HEK293 (cell line): Measurements from ENCODE around the gene HDAC1.
A peak's percentile ranks its signal among the peaks of the same experiment; 100 is the strongest.

Source experiments
- ATF2 ChIP-seq: fragments of 450-650 bp; formaldehyde crosslinking; IDR thresholded peaks from 2 replicates; pipeline ENCODE4 v1.5.1; 2016; ENCODE audit warnings: missing biosample characterization, missing genetic modification characterization, low read depth
- CTCF ChIP-seq: fragments of 450-650 bp; formaldehyde crosslinking; IDR thresholded peaks from 2 replicates; pipeline ENCODE4 v1.5.1; 2016; ENCODE audit warnings: missing biosample characterization, missing genetic modification characterization
- HOXA7 ChIP-seq: sonication (generic); formaldehyde crosslinking; IDR thresholded peaks from 2 replicates; pipeline ENCODE4 v1.8.1; 2022; ENCODE audit warnings: missing genetic modification reagents, borderline replicate concordance
- MEIS1 ChIP-seq: sonication (generic); formaldehyde crosslinking; IDR thresholded peaks from 2 replicates; pipeline ENCODE4 v1.8.1; 2022; ENCODE audit warnings: missing genetic modification reagents, mild to moderate bottlenecking, borderline replicate concordance
- SALL2 ChIP-seq: fragments of 450-650 bp; formaldehyde crosslinking; IDR thresholded peaks from 2 replicates; pipeline ENCODE4 v1.5.0; 2017; ENCODE audit warnings: missing biosample characterization, mild to moderate bottlenecking, missing genetic modification characterization, borderline replicate concordance
- SP3 ChIP-seq: fragments of 450-650 bp; formaldehyde crosslinking; IDR thresholded peaks from 2 replicates; pipeline ENCODE4 v1.5.1; 2016; ENCODE audit warnings: missing biosample characterization, missing genetic modification characterization
- ZBTB20 ChIP-seq: fragments of 450-650 bp; formaldehyde crosslinking; IDR thresholded peaks from 2 replicates; pipeline ENCODE4 v1.5.1; 2016; ENCODE audit warnings: missing biosample characterization, missing genetic modification characterization
- ZBTB21 ChIP-seq: fragments of 450-650 bp; formaldehyde crosslinking; IDR thresholded peaks from 2 replicates; pipeline ENCODE4 v1.5.1; 2017; ENCODE audit warnings: missing biosample characterization, missing genetic modification characterization
- ZBTB44 ChIP-seq: fragments of 450-650 bp; IDR thresholded peaks from 2 replicates; pipeline ENCODE4 v1.5.1; 2018; ENCODE audit warnings: missing biosample characterization, mild to moderate bottlenecking, missing genetic modification characterization
- ZBTB49 ChIP-seq: fragments of 450-650 bp; formaldehyde crosslinking; IDR thresholded peaks from 2 replicates; pipeline ENCODE4 v1.5.1; 2016; ENCODE audit warnings: missing biosample characterization, missing genetic modification characterization, low read depth
- ZNF132 ChIP-seq: fragments of 450-650 bp; formaldehyde crosslinking; IDR thresholded peaks from 2 replicates; pipeline ENCODE4 v1.5.1; 2017; ENCODE audit warnings: missing biosample characterization, missing genetic modification characterization, borderline replicate concordance
- ZNF169 ChIP-seq: fragments of 450-650 bp; formaldehyde crosslinking; IDR thresholded peaks from 2 replicates; pipeline ENCODE4 v1.5.1; 2016; ENCODE audit warnings: missing biosample characterization, missing genetic modification characterization
- ZNF266 ChIP-seq: fragments of 450-650 bp; formaldehyde crosslinking; IDR thresholded peaks from 2 replicates; pipeline ENCODE4 v1.5.1; 2016; ENCODE audit warnings: missing biosample characterization, missing genetic modification characterization, low read depth
- ZNF280D ChIP-seq: fragments of 450-650 bp; formaldehyde crosslinking; IDR thresholded peaks from 2 replicates; pipeline ENCODE4 v1.5.1; 2016; ENCODE audit warnings: missing biosample characterization, missing genetic modification characterization
- ZNF311 ChIP-seq: fragments of 450-650 bp; formaldehyde crosslinking; IDR thresholded peaks from 2 replicates; pipeline ENCODE4 v1.5.1; 2017; ENCODE audit warnings: missing biosample characterization, missing genetic modification characterization, borderline replicate concordance
- ZNF350 ChIP-seq: fragments of 450-650 bp; formaldehyde crosslinking; IDR thresholded peaks from 2 replicates; pipeline ENCODE4 v1.5.0; 2017; ENCODE audit warnings: missing biosample characterization, mild to moderate bottlenecking, missing genetic modification characterization
- ZNF394 ChIP-seq: fragments of 450-650 bp; formaldehyde crosslinking; IDR thresholded peaks from 2 replicates; pipeline ENCODE4 v1.5.1; 2016; ENCODE audit warnings: missing biosample characterization, missing genetic modification characterization, mild to moderate bottlenecking, moderate library complexity, borderline replicate concordance
- ZNF423 ChIP-seq: fragments of 450-650 bp; formaldehyde crosslinking; IDR thresholded peaks from 2 replicates; pipeline ENCODE4 v1.5.1; 2016; ENCODE audit warnings: missing biosample characterization, missing genetic modification characterization
- ZNF48 ChIP-seq: fragments of 450-650 bp; formaldehyde crosslinking; IDR thresholded peaks from 2 replicates; pipeline ENCODE4 v1.5.1; 2016; ENCODE audit warnings: missing biosample characterization, missing genetic modification characterization
- ZNF558 ChIP-seq: fragments of 450-650 bp; formaldehyde crosslinking; IDR thresholded peaks from 2 replicates; pipeline ENCODE4 v1.5.1; 2016; ENCODE audit warnings: missing biosample characterization, missing genetic modification characterization
- ZNF654 ChIP-seq: fragments of 450-650 bp; formaldehyde crosslinking; IDR thresholded peaks from 2 replicates; pipeline ENCODE4 v1.5.1; 2016; ENCODE audit warnings: low read depth, missing biosample characterization, missing genetic modification characterization
- ZNF701 ChIP-seq: fragments of 450-650 bp; formaldehyde crosslinking; IDR thresholded peaks from 2 replicates; pipeline ENCODE4 v1.5.1; 2016; ENCODE audit warnings: missing biosample characterization, missing genetic modification characterization
- ZNF704 ChIP-seq: fragments of 450-650 bp; formaldehyde crosslinking; IDR thresholded peaks from 2 replicates; pipeline ENCODE4 v1.5.1; 2016; ENCODE audit warnings: missing biosample characterization, missing genetic modification characterization
- ZNF776 ChIP-seq: fragments of 450-650 bp; formaldehyde crosslinking; IDR thresholded peaks from 2 replicates; pipeline ENCODE4 v1.5.0; 2017; ENCODE audit warnings: missing biosample characterization, missing genetic modification characterization, borderline replicate concordance
- ZNF777 ChIP-seq: fragments of 450-650 bp; formaldehyde crosslinking; IDR thresholded peaks from 2 replicates; pipeline ENCODE4 v1.5.1; 2017; ENCODE audit warnings: missing biosample characterization, missing genetic modification characterization, borderline replicate concordance
- ZSCAN5A ChIP-seq: fragments of 450-650 bp; formaldehyde crosslinking; IDR thresholded peaks from 2 replicates; pipeline ENCODE4 v1.5.1; 2016; ENCODE audit warnings: missing biosample characterization, missing genetic modification characterization

HDAC1 gene

GRCh38 chr1:32335790-32336590, 44.1 kb downstream of the HDAC1 start, which contains the start of gene MARCKSL1 (continued):
- TF ChIP-seq ZNF311 (tag by site-specific recombination), result no peak
- TF ChIP-seq ZNF280D (tag by site-specific recombination), result no peak
- TF ChIP-seq ZNF704 (tag by site-specific recombination), result no peak
- no peak for TF ChIP-seq ZNF776 (tag by site-specific recombination)
- TF ChIP-seq ZNF654, result no peak
- TF ChIP-seq ZBTB44, result no peak
- TF ChIP-seq ZNF132 (tag by site-specific recombination), result no peak
- TF ChIP-seq ZNF350 (tag by site-specific recombination), result no peak
- no peak for TF ChIP-seq ZSCAN5A
- no peak for TF ChIP-seq ZBTB21 (tag by site-specific recombination)
- TF ChIP-seq ZBTB49 (tag by site-specific recombination), result no peak
- no peak for TF ChIP-seq ZNF394
- TF ChIP-seq MEIS1 (CRISPR knock-in tag), result no peak
- TF ChIP-seq SP3, result peak; percentile 69
- TF ChIP-seq ZNF777 (tag by site-specific recombination), result 0 out of 2 replicates have a peak, but pooled peaks have one; percentile 13
- no peak for TF ChIP-seq ZNF266
- TF ChIP-seq CTCF (tag by site-specific recombination), result no peak
- peak; percentile 51; the same call in 1 of the 2 replicates for TF ChIP-seq ZBTB20 (tag by site-specific recombination)
- TF ChIP-seq SALL2 (tag by site-specific recombination), result no peak
- TF ChIP-seq HOXA7, result no peak
- TF ChIP-seq ATF2 (tag by site-specific recombination), result no peak
- 0 out of 2 replicates have a peak, but pooled peaks have one; percentile 26 for TF ChIP-seq ZNF169 (tag by site-specific recombination)
- TF ChIP-seq ZNF701 (tag by site-specific recombination), result no peak
- no peak for TF ChIP-seq ZNF558 (tag by site-specific recombination)
- TF ChIP-seq ZNF423 (tag by site-specific recombination), result no peak; the same call in 1 of the 2 replicates
- TF ChIP-seq ZNF48 (tag by site-specific recombination), result no peak
